Measurements from ENCODE around the gene GIT2. TPM values are rescaled to one million over a fixed set of nuclear protein-coding genes. Genes with fewer than 3 reads are reported as not detected.

GIT2 gene
- total RNA-seq, 1 donor from 2014 or later = 50.5 TPM

GRCh38 chr12:109923481-109924245 is 72.5 kb downstream of the GIT2 start:
- peaks cover 37% of the 10 kb centered on the region for H3K36me3 ChIP-seq
- H3K27ac ChIP-seq (replicated peaks) = no peak overlapping the region
- TF ChIP-seq, protein P1, sequence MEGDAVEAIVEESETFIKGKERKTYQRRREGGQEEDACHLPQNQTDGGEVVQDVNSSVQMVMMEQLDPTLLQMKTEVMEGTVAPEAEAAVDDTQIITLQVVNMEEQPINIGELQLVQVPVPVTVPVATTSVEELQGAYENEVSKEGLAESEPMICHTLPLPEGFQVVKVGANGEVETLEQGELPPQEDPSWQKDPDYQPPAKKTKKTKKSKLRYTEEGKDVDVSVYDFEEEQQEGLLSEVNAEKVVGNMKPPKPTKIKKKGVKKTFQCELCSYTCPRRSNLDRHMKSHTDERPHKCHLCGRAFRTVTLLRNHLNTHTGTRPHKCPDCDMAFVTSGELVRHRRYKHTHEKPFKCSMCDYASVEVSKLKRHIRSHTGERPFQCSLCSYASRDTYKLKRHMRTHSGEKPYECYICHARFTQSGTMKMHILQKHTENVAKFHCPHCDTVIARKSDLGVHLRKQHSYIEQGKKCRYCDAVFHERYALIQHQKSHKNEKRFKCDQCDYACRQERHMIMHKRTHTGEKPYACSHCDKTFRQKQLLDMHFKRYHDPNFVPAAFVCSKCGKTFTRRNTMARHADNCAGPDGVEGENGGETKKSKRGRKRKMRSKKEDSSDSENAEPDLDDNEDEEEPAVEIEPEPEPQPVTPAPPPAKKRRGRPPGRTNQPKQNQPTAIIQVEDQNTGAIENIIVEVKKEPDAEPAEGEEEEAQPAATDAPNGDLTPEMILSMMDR (IDR thresholded peaks at IDR 0.05; ENCODE audit: borderline replicate concordance) = no peak
- intact Hi-C loops (cut with micrococcal nuclease) = no loop called here
- H3K4me1 ChIP-seq = no peaks in the 10 kb centered on the region
- H3K4me3 ChIP-seq = no peak overlapping the region
- H3K27me3 ChIP-seq (ENCODE audit: low read depth) = no peaks in the 10 kb centered on the region
- no peaks in the 10 kb centered on the region for H3K9me3 ChIP-seq (replicated peaks)
- DNase-seq = no peak

- Histone ChIP-seq H3K27ac (replicated peaks) (no peak overlapping the region), H3K9me3 (replicated peaks) (no peaks in the 10 kb centered on the region), H3K4me3 (no peak overlapping the region), H3K36me3 (peaks cover 43% of the 10 kb centered on the region), H3K4me1 (no peaks in the 10 kb centered on the region), H3K27me3 (ENCODE audit: low read depth) (no peaks in the 10 kb centered on the region)
- TF ChIP-seq, protein P1 (IDR thresholded peaks at IDR 0.05; ENCODE audit: borderline replicate concordance) = no peak
- intact Hi-C loops (cut with micrococcal nuclease) = no loop called here
- DNase-seq = no peak
Observed at GRCh38 chr12:109923038-109923437, 73.1 kb downstream of the GIT2 start.

DNA sequence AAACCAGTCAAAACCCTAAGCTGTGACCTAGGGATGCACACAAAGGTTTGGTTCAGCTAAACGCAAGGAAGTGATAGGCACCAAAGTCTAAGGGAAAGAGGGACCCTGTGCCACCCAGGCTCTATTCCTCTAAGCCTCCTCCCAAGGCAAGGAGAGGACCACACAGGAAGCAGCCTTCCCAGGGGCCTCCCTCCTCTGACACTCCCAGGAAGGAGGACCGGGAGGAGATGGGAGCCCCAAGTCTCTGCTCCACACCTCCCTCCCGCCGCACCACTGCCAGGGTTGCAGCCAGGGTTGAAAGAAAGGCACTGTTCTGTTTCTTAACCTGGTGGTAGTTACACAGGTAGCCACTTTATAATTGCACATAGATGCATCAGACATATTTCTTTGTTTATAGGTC is 74.2 kb downstream of the GIT2 start:
- DNase-seq = no peak
- intact Hi-C loops (cut with micrococcal nuclease) = no loop called here
- Histone ChIP-seq H3K27ac (replicated peaks) (no peak overlapping the region), H3K4me3 (no peak overlapping the region), H3K4me1 (no peaks in the 10 kb centered on the region), H3K36me3 (peaks cover 50% of the 10 kb centered on the region), H3K27me3 (ENCODE audit: low read depth) (no peaks in the 10 kb centered on the region), H3K9me3 (replicated peaks) (no peaks in the 10 kb centered on the region)
- TF ChIP-seq, protein P1 (IDR thresholded peaks at IDR 0.05; ENCODE audit: borderline replicate concordance) = no peak

GRCh38 chr12:109920261-109920780 is 75.8 kb downstream of the GIT2 start:
- H3K4me1 ChIP-seq = no peaks in the 10 kb centered on the region
- no peak overlapping the region for H3K27ac ChIP-seq (replicated peaks)
- peaks cover 62% of the 10 kb centered on the region for H3K36me3 ChIP-seq
- no peaks in the 10 kb centered on the region for H3K27me3 ChIP-seq (ENCODE audit: low read depth)
- TF ChIP-seq, protein P1 (IDR thresholded peaks at IDR 0.05; ENCODE audit: borderline replicate concordance) = no peak
- DNase-seq = no peak
- H3K4me3 ChIP-seq = no peak overlapping the region
- no peaks in the 10 kb centered on the region for H3K9me3 ChIP-seq (replicated peaks)
- intact Hi-C loops (cut with micrococcal nuclease) = no loop called here

GRCh38 chr12:109919456-109919855 is 76.7 kb downstream of the GIT2 start:
- no peak for DNase-seq
- Histone ChIP-seq H3K27me3 (ENCODE audit: low read depth) (no peaks in the 10 kb centered on the region), H3K27ac (replicated peaks) (no peak overlapping the region), H3K9me3 (replicated peaks) (no peaks in the 10 kb centered on the region), H3K4me1 (no peaks in the 10 kb centered on the region), H3K36me3 (peaks cover 70% of the 10 kb centered on the region), H3K4me3 (no peak overlapping the region)
- intact Hi-C loops (cut with micrococcal nuclease) = no loop called here
- TF ChIP-seq, protein P1 (IDR thresholded peaks at IDR 0.05; ENCODE audit: borderline replicate concordance) = no peak
